Activated CD4-positive, alpha-beta T cell treated with anti-CD3 and anti-CD28 coated beads, Interleukin-2, amount 50 U/mL, for 1 hour (primary cell): ENCODE measurements around the gene C1orf226.

Experiments used
- DNase-seq: peaks from one replicate; pipeline ENCODE4 v3.0.0-alpha.2; 2020

The C1orf226 gene

GRCh38 chr1:162386292-162387225, 5.0 kb downstream of the C1orf226 start:
- DNase-seq = no peak

- no peak for DNase-seq
These were observed 5.9 kb downstream of the C1orf226 start for GRCh38 chr1:162387226-162388082.

- DNase-seq = no peak
These were observed 6.6 kb downstream of the C1orf226 start for GRCh38 chr1:162388083-162388594.

GRCh38 chr1:162388615-162389014, 7.1 kb downstream of the C1orf226 start:
- no peak for DNase-seq

GRCh38 chr1:162389021-162389818, 7.7 kb downstream of the C1orf226 start:
- DNase-seq = no peak

- no peak for DNase-seq
These were observed 8.4 kb downstream of the C1orf226 start for GRCh38 chr1:162389971-162390370.

GRCh38 chr1:162390396-162391185, 9.1 kb downstream of the C1orf226 start:
- no peak for DNase-seq

GRCh38 chr1:162391790-162392563, 10.4 kb downstream of the C1orf226 start:
- no peak for DNase-seq

- no peak for DNase-seq
These were observed 14.8 kb downstream of the C1orf226 start for GRCh38 chr1:162396201-162396906.

- DNase-seq = no peak
These were observed 15.5 kb downstream of the C1orf226 start for GRCh38 chr1:162397039-162397448.

GRCh38 chr1:162397943-162398560, 16.5 kb downstream of the C1orf226 start:
- DNase-seq = no peak

GRCh38 chr1:162398999-162399580, 17.6 kb downstream of the C1orf226 start:
- DNase-seq = no peak

- DNase-seq = no peak
These were observed 19.3 kb downstream of the C1orf226 start for GRCh38 chr1:162400790-162401355.

- no peak for DNase-seq
These were observed 23.1 kb downstream of the C1orf226 start for GRCh38 chr1:162404550-162405160.

- no peak for DNase-seq
These were observed 24.3 kb downstream of the C1orf226 start for GRCh38 chr1:162405800-162406199.

GRCh38 chr1:162406811-162407210, 25.3 kb downstream of the C1orf226 start:
- no peak for DNase-seq

- no peak for DNase-seq
These were observed 26.0 kb downstream of the C1orf226 start for GRCh38 chr1:162407539-162407938.

- no peak for DNase-seq
These were observed 30.5 kb downstream of the C1orf226 start, which contains the start of gene SH2D1B for GRCh38 chr1:162412002-162412401. Gene SH2D1B, minus strand, starts transcription at chr1:162412136. Its CDS starts 120 bp downstream, at chr1:162412016.
